ENCODE data around the gene GSTCD. TPM values are rescaled to one million over a fixed set of nuclear protein-coding genes. Genes with fewer than 3 reads are reported as not detected.

The GSTCD gene
- total and polyA plus RNA-seq, 4 donors = 1.5 to 17.9 (median 8.4) TPM

- Histone ChIP-seq H3K4me1 (ENCODE audit: control insufficient read depth in 5 of 5, insufficient read depth in 5 of 5, low read length in 5 of 5) (no peaks in the 10 kb centered on the region), H3K9me3 (ENCODE audit: control insufficient read depth in 4 of 4, insufficient read depth in 3 of 4, low read length in 3 of 4) (no peaks in the 10 kb centered on the region), H3K4me3 (no peak overlapping the region), H3K27ac (ENCODE audit: low read depth in 1 of 2, low read length in 1 of 2) (no peak overlapping the region), H3K36me3 (ENCODE audit: control insufficient read depth in 4 of 4, insufficient read depth in 4 of 4, low read length in 4 of 4) (no peaks in the 10 kb centered on the region), H3K9ac (ENCODE audit: insufficient read depth in 1 of 2, low read length in 2 of 2) (no peak overlapping the region), H3K27me3 (ENCODE audit: control insufficient read depth in 3 of 3, insufficient read depth in 3 of 3, low read length in 2 of 3) (no peaks in the 10 kb centered on the region)
- 70 to 84% methylated on average over 2 of the region's 2 CpGs for WGBS, 2 donors
- no peak for DNase-seq
- ATAC-seq (ENCODE audit: insufficient read depth, low FRiP score) = no peak
- TF ChIP-seq CTCF (IDR thresholded peaks at IDR 0.05; ENCODE audit: control extremely low read depth, extremely low read depth) = no peak
Measured at GRCh38 chr4:105671301-105671700, 37.3 kb upstream of the GSTCD start.

- Histone ChIP-seq H3K4me1 (ENCODE audit: control insufficient read depth in 5 of 5, insufficient read depth in 5 of 5, low read length in 5 of 5) (no peaks in the 10 kb centered on the region), H3K27ac (ENCODE audit: low read depth in 1 of 2, low read length in 1 of 2) (no peak overlapping the region), H3K9me3 (ENCODE audit: control insufficient read depth in 4 of 4, insufficient read depth in 3 of 4, low read length in 3 of 4) (no peaks in the 10 kb centered on the region), H3K4me3 (no peak overlapping the region), H3K27me3 (ENCODE audit: control insufficient read depth in 3 of 3, insufficient read depth in 3 of 3, low read length in 2 of 3) (no peaks in the 10 kb centered on the region), H3K9ac (ENCODE audit: insufficient read depth in 1 of 2, low read length in 2 of 2) (no peak overlapping the region), H3K36me3 (ENCODE audit: control insufficient read depth in 4 of 4, insufficient read depth in 4 of 4, low read length in 4 of 4) (no peaks in the 10 kb centered on the region)
- ATAC-seq (ENCODE audit: insufficient read depth, low FRiP score) (no peak), DNase-seq (no peak)
- 83 to 93% methylated on average over 1 of the region's 1 CpG for WGBS, 2 donors
- no peak for TF ChIP-seq CTCF (IDR thresholded peaks at IDR 0.05; ENCODE audit: control extremely low read depth, extremely low read depth)
Measured at GRCh38 chr4:105674011-105674410, 34.6 kb upstream of the GSTCD start.

- TF ChIP-seq CTCF (IDR thresholded peaks at IDR 0.05; ENCODE audit: control extremely low read depth, extremely low read depth) = no peak
- Histone ChIP-seq H3K4me3 (no peak overlapping the region), H3K9me3 (ENCODE audit: control insufficient read depth in 4 of 4, insufficient read depth in 3 of 4, low read length in 3 of 4) (no peaks in the 10 kb centered on the region), H3K36me3 (ENCODE audit: control insufficient read depth in 4 of 4, insufficient read depth in 4 of 4, low read length in 4 of 4) (peaks cover 1 to 7% (median 3%) of the 10 kb centered on the region in 4 donors), H3K27me3 (ENCODE audit: control insufficient read depth in 3 of 3, insufficient read depth in 3 of 3, low read length in 2 of 3) (no peaks in the 10 kb centered on the region), H3K27ac (ENCODE audit: low read depth in 1 of 2, low read length in 1 of 2) (no peak overlapping the region), H3K4me1 (ENCODE audit: control insufficient read depth in 5 of 5, insufficient read depth in 5 of 5, low read length in 5 of 5) (peaks cover 0 to 2% (median 1%) of the 10 kb centered on the region in 5 donors), H3K9ac (ENCODE audit: insufficient read depth in 1 of 2, low read length in 2 of 2) (no peak overlapping the region)
- DNase-seq = no peak
- 76 to 83% methylated on average over 2 of the region's 2 CpGs for WGBS, 2 donors
- ATAC-seq (ENCODE audit: insufficient read depth, low FRiP score) = no peak
Measured at GRCh38 chr4:105677709-105678108, 30.9 kb upstream of the GSTCD start.

- DNase-seq (no peak), ATAC-seq (ENCODE audit: insufficient read depth, low FRiP score) (no peak)
- Histone ChIP-seq H3K9ac (ENCODE audit: insufficient read depth in 1 of 2, low read length in 2 of 2) (no peak overlapping the region), H3K4me1 (ENCODE audit: control insufficient read depth in 5 of 5, insufficient read depth in 5 of 5, low read length in 5 of 5) (peaks cover 0 to 6% (median 2%) of the 10 kb centered on the region in 5 donors), H3K36me3 (ENCODE audit: control insufficient read depth in 4 of 4, insufficient read depth in 4 of 4, low read length in 4 of 4) (peaks cover 4 to 13% (median 6%) of the 10 kb centered on the region in 4 donors), H3K9me3 (ENCODE audit: control insufficient read depth in 4 of 4, insufficient read depth in 3 of 4, low read length in 3 of 4) (no peaks in the 10 kb centered on the region), H3K27ac (ENCODE audit: low read depth in 1 of 2, low read length in 1 of 2) (no peak overlapping the region), H3K4me3 (no peak overlapping the region), H3K27me3 (ENCODE audit: control insufficient read depth in 3 of 3, insufficient read depth in 3 of 3, low read length in 2 of 3) (no peaks in the 10 kb centered on the region)
- TF ChIP-seq CTCF (IDR thresholded peaks at IDR 0.05; ENCODE audit: control extremely low read depth, extremely low read depth) = no peak
- WGBS, 2 donors = 66 to 76% methylated on average over 2 of the region's 2 CpGs
Measured at GRCh38 chr4:105679186-105679585, 29.4 kb upstream of the GSTCD start.

Data from lung (tissue), 12 donors.